GM23338 (cell line): ENCODE measurements around the gene ENOX2. TPM values are rescaled to one million over a fixed set of nuclear protein-coding genes. Genes with fewer than 3 reads are reported as not detected.

Experiments
- ATAC-seq: fragments of 200-7000 bp; cut with Tn5 transposase; 3 replicates; pipeline ENCODE4 v1.9.1; 2020
- DNase-seq: peaks from one replicate; pipeline ENCODE4 v3.0.0-alpha.2; 2015; ENCODE audit warnings: low spot score
- H2AFZ ChIP-seq: fragments of 200-600 bp; sonication (generic); 2 replicates; pipeline ENCODE4 v1.8.0; 2016; ENCODE audit warnings: antibody characterized with exemption, mild to moderate bottlenecking, moderate library complexity
- H3F3A ChIP-seq: fragments of 200-600 bp; sonication (generic); replicated peaks from 2 replicates; pipeline ENCODE4 v1.8.0; 2017; ENCODE audit warnings: antibody characterized with exemption, mixed run types, low read depth
- H3K27ac ChIP-seq: fragments of 200-600 bp; sonication (generic); 2 replicates; pipeline ENCODE4 v1.6.1; 2016; ENCODE audit warnings: low read depth
- H3K27me3 ChIP-seq: fragments of 200-600 bp; sonication (generic); 2 replicates; pipeline ENCODE4 v1.8.0; 2016; ENCODE audit warnings: mild to moderate bottlenecking, mixed run types, moderate library complexity; ENCODE audit not compliant: insufficient read depth
- H3K36me3 ChIP-seq: fragments of 200-600 bp; sonication (generic); 2 replicates; pipeline ENCODE4 v1.8.0; 2016; ENCODE audit warnings: mild to moderate bottlenecking; ENCODE audit not compliant: insufficient read depth
- H3K4me1 ChIP-seq: fragments of 200-600 bp; sonication (generic); 2 replicates; pipeline ENCODE4 v1.8.0; 2016; ENCODE audit warnings: mild to moderate bottlenecking, moderate library complexity; ENCODE audit not compliant: insufficient read depth
- H3K4me2 ChIP-seq: fragments of 200-600 bp; sonication (generic); 2 replicates; pipeline ENCODE4 v1.7.1; 2017; ENCODE audit warnings: mixed run types
- H3K4me3 ChIP-seq: fragments of 200-600 bp; sonication (generic); 2 replicates; pipeline ENCODE4 v1.6.1; 2016; ENCODE audit warnings: mixed run types
- H3K79me2 ChIP-seq: fragments of 200-600 bp; sonication (generic); replicated peaks from 2 replicates; pipeline ENCODE4 v1.8.0; 2017; ENCODE audit warnings: mild to moderate bottlenecking; ENCODE audit not compliant: insufficient read depth
- H3K9me2 ChIP-seq: fragments of 200-600 bp; sonication (generic); 2 replicates; pipeline ENCODE4 v1.8.0; 2017; ENCODE audit not compliant: insufficient read depth
- H4K20me1 ChIP-seq: fragments of 200-600 bp; sonication (generic); replicated peaks from 2 replicates; pipeline ENCODE4 v1.8.0; 2017; ENCODE audit warnings: mild to moderate bottlenecking; ENCODE audit not compliant: insufficient read depth
- H3K27ac Mint-ChIP-seq: 2 replicates; pipeline ENCODE4 v1.8.0; 2020; ENCODE audit warnings: inconsistent platforms, mild to moderate bottlenecking, moderate library complexity, mixed read lengths
- H3K27me3 Mint-ChIP-seq: 3 replicates; pipeline ENCODE4 v1.8.0; 2022; ENCODE audit warnings: low read depth, mild to moderate bottlenecking, moderate library complexity, mixed read lengths, inconsistent platforms; ENCODE audit not compliant: insufficient read depth, poor library complexity
- H3K36me3 Mint-ChIP-seq: 3 replicates; pipeline ENCODE4 v1.8.0; 2021; ENCODE audit warnings: low read depth, mild to moderate bottlenecking, inconsistent platforms, moderate library complexity, mixed read lengths
- H3K4me1 Mint-ChIP-seq: 3 replicates; pipeline ENCODE4 v1.8.0; 2020; ENCODE audit warnings: mild to moderate bottlenecking, inconsistent platforms, mixed read lengths
- H3K4me3 Mint-ChIP-seq: 3 replicates; pipeline ENCODE4 v1.8.0; 2021; ENCODE audit warnings: moderate library complexity, mild to moderate bottlenecking, inconsistent platforms, mixed read lengths
- H3K9me3 Mint-ChIP-seq: 3 replicates; pipeline ENCODE4 v1.8.0; 2020; ENCODE audit warnings: moderate library complexity, mild to moderate bottlenecking, inconsistent platforms, mixed read lengths
- CTCF ChIP-seq, 2 experiments: fragments of 200-600 bp in 1 of 2; sonication (generic) in 1 of 2; conservative IDR thresholded peaks; 2 replicates each; pipeline versions ENCODE4 v1.5.1 to v1.6.1; 2016 to 2017; ENCODE audit warnings: antibody characterized with exemption in 2 of 2, low read depth in 2 of 2, mild to moderate bottlenecking in 2 of 2, moderate library complexity in 1 of 2
- ETS1 ChIP-seq: IDR thresholded peaks from 2 replicates; pipeline ENCODE4 v1.6.1; 2016; ENCODE audit warnings: antibody characterized with exemption
- EZH2 ChIP-seq: fragments of 200-600 bp; sonication (generic); IDR thresholded peaks from one replicate; pipeline ENCODE4 v1.8.0; 2017; ENCODE audit warnings: antibody characterized with exemption, mild to moderate bottlenecking, low read depth; ENCODE audit not compliant: unreplicated experiment
- EZH2phosphoT487 ChIP-seq: fragments of 200-600 bp; sonication (generic); IDR thresholded peaks from one replicate; pipeline ENCODE4 v1.8.1; 2018; ENCODE audit warnings: antibody characterized with exemption; ENCODE audit not compliant: unreplicated experiment
- JUNB ChIP-seq: IDR thresholded peaks from one replicate; pipeline ENCODE4 v1.6.1; 2016; ENCODE audit warnings: antibody characterized with exemption; ENCODE audit not compliant: unreplicated experiment
- NANOG ChIP-seq: IDR thresholded peaks from 2 replicates; pipeline ENCODE4 v1.6.1; 2016; ENCODE audit warnings: antibody characterized with exemption, borderline replicate concordance
- POLR2AphosphoS5 ChIP-seq: IDR thresholded peaks from 2 replicates; pipeline ENCODE4 v1.6.1; 2016; ENCODE audit warnings: antibody characterized with exemption, low read depth
- REST ChIP-seq: IDR thresholded peaks from one replicate; pipeline ENCODE4 v1.6.1; 2018; ENCODE audit warnings: antibody characterized with exemption; ENCODE audit not compliant: unreplicated experiment
- STAT1 ChIP-seq: IDR thresholded peaks from one replicate; pipeline ENCODE4 v1.6.1; 2016; ENCODE audit warnings: antibody characterized with exemption; ENCODE audit not compliant: unreplicated experiment
- ZNF114 ChIP-seq: fragments of 250-450 bp; sonication (Bioruptor Pico); IDR thresholded peaks from 2 replicates; pipeline ENCODE4 v1.5.0; 2020; ENCODE audit warnings: mild to moderate bottlenecking, moderate library complexity
- ZNF331 ChIP-seq: fragments of 250-450 bp; sonication (Bioruptor Pico); IDR thresholded peaks from 2 replicates; pipeline ENCODE4 v1.5.0; 2020; ENCODE audit warnings: low read depth, mild to moderate bottlenecking, moderate library complexity
- ZNF462 ChIP-seq: fragments of 250-450 bp; sonication (Bioruptor Pico); IDR thresholded peaks from 2 replicates; pipeline ENCODE4 v1.5.0; 2020; ENCODE audit warnings: mild to moderate bottlenecking, moderate library complexity
- long read RNA-seq: library from polyadenylated mRNA; unstranded; transcript quantifications from one replicate; pipeline ENCODE4 v2.0.0, GENCODE V29; 2020; ENCODE audit not compliant: unreplicated experiment
- polyA plus RNA-seq: library from polyadenylated mRNA; unstranded; fragments of >200 nt; fragmentation: Nextera tagmentation; extraction: Ambion mirVana; gene quantifications from 2 replicates; pipeline ENCODE4 v1.2.1, GENCODE V29; 2016
- total RNA-seq: library from RNA; depleted of rRNA; stranded (reverse); fragments of >200 nt; shearing (Covaris generic); gene quantifications from 2 replicates; pipeline ENCODE4 v1.2.3, GENCODE V29; 2014; rRNA removed

The ENOX2 gene
- 7.3 and 11.2 TPM in 2 replicates for total RNA-seq
- polyA plus RNA-seq, result 9.6 and 10.8 TPM in 2 replicates
- long read RNA-seq, partial matches to known transcripts, result 7 of 10 reads
- long read RNA-seq, other reads (novel, unspliced or antisense), result 1 of 10 reads

GRCh38 chrX:130902783-130903613 lies at the start of gene ENOX2:
TSS of gene ENOX2 (minus strand) at chrX:130903209. CDS start at chrX:130703216, 199,993 bp downstream.
- Histone ChIP-seq H3F3A (no peaks in the 10 kb centered on the region), H2AFZ (peak within 1 kb of the TSS; percentile 74), H3K4me3 (peak within 1 kb of the TSS; percentile 74), H3K4me2 (peak within 1 kb of the TSS; percentile 87), H3K79me2 (no peaks in the 10 kb centered on the region), H3K9me2 (no peaks in the 10 kb centered on the region), H3K27ac (no peak within 1 kb of the TSS; the same call in 1 of the 2 replicates), H3K27me3 (no peaks in the 10 kb centered on the region), H3K36me3 (no peaks in the 10 kb centered on the region), H3K4me1 (no peaks in the 10 kb centered on the region), H4K20me1 (no peaks in the 10 kb centered on the region)
- H3K4me1 Mint-ChIP-seq, result peaks cover 4% of the 10 kb centered on the region; the same call in 2 of the 3 replicates
- TF ChIP-seq ZNF114, result no peak
- TF ChIP-seq STAT1, result no peak
- no peak for TF ChIP-seq EZH2phosphoT487
- peak; percentile 97 for TF ChIP-seq ETS1
- peak; percentile 62 for TF ChIP-seq POLR2AphosphoS5
- TF ChIP-seq JUNB, result no peak
- no peak for TF ChIP-seq EZH2
- no peak for TF ChIP-seq ZNF462 (CRISPR knock-in tag)
- no peak for TF ChIP-seq REST
- TF ChIP-seq ZNF331 (CRISPR knock-in tag), result no peak
- TF ChIP-seq NANOG, result no peak
- TF ChIP-seq CTCF (conservative IDR thresholded peaks at IDR 0.05; ENCODE audit: low read depth in 2 of 2), result no peak
- no peaks in the 10 kb centered on the region for H3K36me3 Mint-ChIP-seq
- H3K4me3 Mint-ChIP-seq, result no peak within 1 kb of the TSS
- H3K9me3 Mint-ChIP-seq, result no peaks in the 10 kb centered on the region
- DNase-seq, result peak; percentile 93
- peak within 1 kb of the TSS; percentile 92 for H3K27ac Mint-ChIP-seq
- ATAC-seq, result peak; percentile 98
- H3K27me3 Mint-ChIP-seq, result no peaks in the 10 kb centered on the region
